Activated T-cell treated with anti-CD3 and anti-CD28 coated beads, Interleukin-2, amount 50 U/mL, for 48 hours (primary cell): ENCODE measurements around the gene KEAP1.
"Not testable (repeated sequence)": the region's sequence is repeated elsewhere in the genome, so short reads cannot be mapped to it uniquely, and the experiment has no call there.

Experiments
- DNase-seq, 2 experiments: peaks; one replicate each; pipeline ENCODE4 v3.0.0-alpha.2; 2020

The KEAP1 gene

GRCh38 chr19:10503002-10503789, at the start of gene KEAP1:
Gene KEAP1 (minus strand): TSS chr19:10503356. CDS start chr19:10500033, 3,323 bp downstream.
- peak in 1 of 2 experiments; percentile 75 for DNase-seq

- peak; percentile 60 to 71 for DNase-seq
These were observed 49.4 kb upstream of the KEAP1 start for GRCh38 chr19:10552510-10553053.

GRCh38 chr19:10551698-10552301, 48.6 kb upstream of the KEAP1 start:
- peak; percentile 59 to 67 for DNase-seq

DNA sequence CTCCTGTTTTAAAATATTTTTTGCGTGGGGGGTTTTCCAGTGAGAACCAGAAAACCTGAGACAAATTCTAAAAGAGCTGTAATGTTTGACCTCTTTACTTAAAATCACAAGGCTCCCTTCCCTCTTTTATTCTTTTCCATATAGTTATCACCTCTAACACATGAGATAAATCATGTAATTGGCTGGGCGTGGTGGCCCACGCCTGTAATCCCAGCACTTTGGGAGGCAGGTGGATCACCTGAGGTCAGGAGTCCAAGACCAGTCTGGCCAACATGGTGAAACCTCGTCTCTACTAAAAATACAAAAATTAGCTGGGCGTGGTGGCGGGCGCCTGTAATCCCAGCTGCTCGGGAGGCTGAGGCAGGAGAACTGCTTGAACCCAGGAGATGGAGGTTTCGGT, 47.9 kb upstream of the KEAP1 start:
- DNase-seq: not testable (repeated sequence)

- no peak for DNase-seq
These were observed 47.2 kb upstream of the KEAP1 start for GRCh38 chr19:10550336-10550735.

GRCh38 chr19:10549733-10550132, 46.6 kb upstream of the KEAP1 start:
- DNase-seq: no peak

DNA sequence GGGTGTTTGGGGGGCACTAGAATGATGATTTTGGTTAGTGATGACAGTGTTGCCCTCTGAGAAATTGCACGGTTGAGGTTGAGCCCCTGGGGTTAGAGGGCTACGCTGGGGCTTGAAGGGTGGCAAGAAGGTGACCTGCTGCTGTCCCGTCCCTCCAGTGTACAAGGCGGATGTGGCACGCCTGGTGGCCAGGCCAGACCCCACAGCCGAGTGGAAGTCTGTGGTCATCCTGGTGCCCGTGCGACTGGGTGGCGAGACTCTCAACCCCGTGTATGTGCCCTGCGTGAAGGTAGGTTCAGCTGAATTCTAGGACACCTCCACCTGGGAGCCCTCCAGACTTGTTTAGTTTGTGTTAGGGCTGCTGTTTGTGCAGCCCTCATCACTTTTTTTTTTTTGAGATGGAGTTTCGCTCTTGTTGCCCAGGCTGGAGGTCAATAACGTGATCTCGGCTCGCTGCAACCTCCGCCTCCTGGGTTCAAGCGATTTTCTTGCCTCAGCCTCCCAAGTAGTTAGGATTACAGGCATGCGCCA, 45.7 kb upstream of the KEAP1 start:
- no peak for DNase-seq

DNA sequence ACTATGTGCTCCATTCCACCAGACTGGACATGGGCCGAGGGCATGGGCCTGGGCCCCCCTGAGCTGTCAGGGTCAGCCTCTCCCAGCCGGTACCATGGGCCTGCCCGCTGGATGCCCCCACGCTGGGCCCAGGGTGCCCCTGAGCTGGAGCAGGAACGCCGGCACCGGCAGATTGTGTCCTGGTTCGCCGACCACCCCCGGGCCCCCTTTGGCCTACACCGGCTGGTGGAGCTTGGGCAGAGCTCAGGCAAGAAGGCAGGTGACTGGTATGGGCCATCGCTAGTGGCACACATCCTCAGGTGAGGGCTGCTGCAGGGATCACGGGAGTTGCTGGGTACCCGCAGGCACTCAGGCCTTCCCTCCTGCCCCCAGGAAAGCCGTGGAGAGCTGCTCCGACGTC, 43.7 kb upstream of the KEAP1 start:
- no peak for DNase-seq

DNA sequence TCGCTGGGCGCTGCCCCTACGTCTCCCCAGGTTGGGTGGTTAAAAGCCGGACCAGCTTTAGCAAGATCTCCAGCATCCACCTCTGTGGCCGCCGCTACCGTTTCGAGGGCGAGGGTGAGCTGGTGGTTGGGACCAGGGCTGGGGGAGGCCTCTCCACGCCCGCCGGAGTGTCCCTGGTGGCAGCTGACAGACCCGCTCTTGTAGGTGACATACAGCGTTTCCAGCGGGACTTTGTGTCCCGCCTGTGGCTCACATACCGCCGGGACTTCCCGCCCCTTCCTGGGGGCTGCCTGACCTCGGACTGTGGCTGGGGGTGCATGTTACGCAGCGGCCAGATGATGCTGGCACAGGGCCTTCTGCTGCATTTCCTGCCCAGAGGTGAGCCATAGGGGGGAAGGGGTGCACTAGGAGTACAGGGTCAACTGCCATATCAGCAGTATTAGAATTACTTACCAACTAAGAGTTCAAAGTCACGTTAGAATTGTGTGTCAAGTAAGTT, 41.6 kb upstream of the KEAP1 start:
- peak; percentile 30 to 41 for DNase-seq

GRCh38 chr19:10544242-10544752, 41.1 kb upstream of the KEAP1 start:
- peak; percentile 48 to 57 for DNase-seq

DNA sequence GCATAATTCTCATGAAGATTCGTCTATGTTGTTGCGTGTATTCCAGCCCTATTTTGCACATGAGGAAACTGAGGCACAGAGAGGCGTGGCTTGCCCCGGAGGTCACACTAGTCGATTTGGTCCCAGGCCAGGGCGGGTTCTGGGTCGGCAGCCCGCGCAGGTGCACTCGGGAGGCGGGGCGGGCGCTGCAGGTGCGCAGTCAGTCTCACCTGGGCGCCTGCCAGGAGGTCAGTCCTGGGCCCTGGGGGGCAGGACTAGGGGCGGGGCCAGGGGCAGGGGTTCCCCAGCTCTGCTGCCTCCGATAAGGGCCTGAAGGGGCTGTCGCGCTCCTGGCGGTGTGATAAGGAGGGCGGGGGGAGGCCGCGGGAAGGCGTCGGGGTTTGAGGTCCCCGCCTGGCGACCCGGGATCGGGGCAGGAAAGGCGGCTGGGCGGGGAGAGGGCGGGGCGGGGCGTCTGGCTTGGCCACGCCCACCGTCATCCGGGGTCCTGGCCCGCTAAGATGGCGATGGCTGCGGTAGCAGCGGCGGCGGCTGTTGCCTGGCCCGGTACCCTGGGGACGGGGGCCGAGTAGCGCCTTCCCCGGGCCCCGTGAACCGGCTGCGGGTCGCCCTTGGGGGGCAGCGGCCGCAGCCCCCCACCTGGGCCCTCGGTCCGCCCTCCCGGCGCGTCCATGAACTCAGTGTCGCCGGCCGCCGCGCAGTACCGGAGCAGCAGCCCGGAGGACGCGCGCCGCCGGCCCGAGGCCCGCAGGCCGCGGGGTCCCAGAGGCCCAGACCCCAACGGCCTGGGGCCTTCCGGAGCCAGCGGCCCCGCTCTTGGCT, 40.5 kb upstream of the KEAP1 start, which contains the start of gene ATG4D:
ATG4D (plus strand) TSS at position 485 of the 822 bp plus-strand sequence; CDS start at position 672, 187 bp downstream.
- DNase-seq: peak; percentile 83 to 88

DNA sequence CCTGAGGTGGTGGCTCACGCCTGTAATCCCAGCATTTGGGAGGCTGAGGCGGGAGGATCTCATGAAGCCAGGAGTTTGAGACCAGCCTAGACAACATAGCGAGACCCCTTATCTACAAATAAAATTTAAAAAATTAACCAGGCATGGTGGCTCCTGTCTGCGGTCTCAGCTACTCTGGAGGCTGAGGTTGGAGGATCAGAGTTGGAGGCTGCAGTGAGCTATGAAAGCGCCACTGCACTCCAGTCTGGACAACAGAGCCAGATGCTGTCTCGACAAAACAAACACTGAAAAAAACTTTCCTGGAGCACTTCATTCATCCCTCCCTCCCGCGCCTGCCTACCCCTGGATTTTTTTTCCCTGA, 39.9 kb upstream of the KEAP1 start:
- no peak for DNase-seq

DNA sequence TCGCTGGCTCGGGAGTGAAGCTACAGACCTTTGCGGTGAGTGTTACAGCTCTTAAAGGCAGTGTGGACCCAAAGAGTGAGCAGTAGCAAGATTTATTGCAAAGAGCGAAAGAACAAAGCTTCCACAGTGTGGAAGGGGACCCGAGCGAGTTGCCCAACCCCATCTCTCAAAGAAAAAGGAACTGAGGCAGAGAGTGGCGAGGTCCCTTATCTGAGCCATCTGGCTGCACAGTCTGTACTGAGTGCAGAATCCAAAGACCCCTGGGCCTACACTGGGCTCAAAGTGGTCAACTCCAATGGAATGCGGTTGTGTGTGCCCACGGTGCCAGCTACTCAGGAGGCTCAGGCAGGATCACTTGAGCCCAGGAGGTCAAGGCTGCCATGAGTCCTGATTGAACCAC, 35.9 kb upstream of the KEAP1 start:
- DNase-seq: not testable (repeated sequence)

DNA sequence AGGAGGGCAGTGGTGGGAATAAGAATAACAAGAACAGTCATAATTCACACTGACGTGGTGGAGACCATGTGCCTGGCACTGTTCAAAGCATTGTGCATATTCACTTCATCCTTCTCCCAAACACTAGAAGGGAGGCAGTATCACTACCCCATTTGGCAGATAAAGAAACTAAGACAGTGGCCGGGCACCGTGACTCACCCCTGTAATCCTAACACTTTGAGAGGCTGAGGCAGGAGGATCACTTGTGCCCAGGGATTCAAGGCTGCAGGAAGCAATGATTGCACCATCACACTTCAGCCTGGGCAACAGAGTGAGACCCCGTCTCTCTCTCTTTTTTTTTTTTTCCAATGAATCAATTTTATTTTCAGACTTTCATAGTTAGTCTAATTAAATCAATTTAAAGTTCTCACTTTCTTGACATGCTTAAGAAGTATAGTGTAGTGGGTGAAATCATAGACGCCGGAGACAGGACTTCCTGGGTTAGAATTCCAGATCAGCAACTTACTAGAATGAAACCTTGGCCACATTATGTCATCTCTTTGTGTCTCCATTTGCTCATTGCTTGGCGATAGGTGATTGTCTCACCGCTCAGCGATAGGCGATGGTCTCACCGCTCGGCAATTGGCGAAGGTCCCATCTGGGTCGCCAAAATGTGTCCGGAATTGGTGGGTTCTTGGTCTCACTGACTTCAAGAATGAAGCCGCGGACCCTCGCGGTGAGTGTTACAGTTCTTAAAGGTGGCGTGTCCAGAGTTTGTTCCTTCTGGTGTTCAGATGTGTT, 35.2 kb upstream of the KEAP1 start:
- DNase-seq: no peak

DNA sequence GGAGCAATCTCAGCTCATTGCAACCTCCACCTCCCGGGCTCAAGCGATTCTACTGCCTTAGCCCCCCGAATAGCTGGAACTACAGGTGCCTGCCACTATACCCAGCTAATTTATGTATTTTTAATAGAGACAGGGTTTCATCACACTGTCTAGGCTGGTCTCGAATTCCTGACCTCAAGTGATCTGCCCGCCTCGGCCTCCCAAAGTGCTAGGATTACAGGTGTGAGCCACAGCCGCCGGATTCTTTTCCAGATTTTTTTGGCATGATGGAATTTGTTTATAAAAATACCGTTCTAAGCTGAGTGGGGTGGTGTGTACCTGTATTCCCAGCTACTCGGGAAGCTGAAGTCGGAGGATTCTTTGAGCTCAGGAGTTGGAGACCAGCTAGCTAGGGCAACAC, 34.5 kb upstream of the KEAP1 start:
- DNase-seq: no peak

GRCh38 chr19:10535613-10536012, 32.5 kb upstream of the KEAP1 start:
- no peak for DNase-seq

GRCh38 chr19:10533646-10534386, 30.7 kb upstream of the KEAP1 start:
- DNase-seq: no peak

DNA sequence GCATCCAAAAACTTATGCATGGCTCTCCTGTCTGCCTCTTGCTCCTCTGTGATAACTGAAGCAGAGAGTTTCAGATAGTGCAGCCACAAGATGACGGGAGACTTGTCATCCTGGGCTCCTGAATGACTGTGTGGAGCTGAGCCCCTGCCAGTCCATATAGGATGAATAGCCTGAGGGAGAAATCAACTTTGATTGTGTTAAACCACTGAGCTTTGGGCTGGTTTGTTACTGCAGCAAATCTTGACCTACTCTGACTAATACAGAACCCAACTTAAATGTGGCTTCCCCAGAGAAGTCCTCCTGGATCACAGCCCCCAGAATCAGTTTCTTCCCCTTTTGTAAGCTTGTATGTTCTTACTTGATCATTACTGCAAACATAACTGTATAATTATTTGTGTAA, 29.3 kb upstream of the KEAP1 start:
- DNase-seq: no peak

- DNase-seq: not testable (repeated sequence)
These were observed 23.7 kb upstream of the KEAP1 start for GRCh38 chr19:10526887-10527286.

DNA sequence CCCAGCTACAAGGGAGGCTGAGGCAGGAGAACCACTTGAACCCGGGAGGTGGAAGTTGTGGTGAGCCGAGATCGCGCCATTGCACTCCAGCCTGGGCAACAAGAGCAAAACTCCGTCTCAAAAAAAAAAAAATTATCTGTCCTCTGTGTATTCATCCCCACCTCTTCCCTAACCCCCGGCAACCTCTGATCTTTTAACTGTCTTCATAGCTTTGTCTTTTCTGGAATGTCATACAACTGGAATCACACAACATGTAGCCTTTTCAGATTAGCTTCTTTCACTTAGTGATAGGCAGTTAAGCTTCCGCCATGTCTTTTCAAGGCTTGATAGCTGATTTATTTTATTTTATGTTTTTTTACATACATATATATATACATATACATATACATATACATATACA, 22.5 kb upstream of the KEAP1 start:
- no peak for DNase-seq

DNA sequence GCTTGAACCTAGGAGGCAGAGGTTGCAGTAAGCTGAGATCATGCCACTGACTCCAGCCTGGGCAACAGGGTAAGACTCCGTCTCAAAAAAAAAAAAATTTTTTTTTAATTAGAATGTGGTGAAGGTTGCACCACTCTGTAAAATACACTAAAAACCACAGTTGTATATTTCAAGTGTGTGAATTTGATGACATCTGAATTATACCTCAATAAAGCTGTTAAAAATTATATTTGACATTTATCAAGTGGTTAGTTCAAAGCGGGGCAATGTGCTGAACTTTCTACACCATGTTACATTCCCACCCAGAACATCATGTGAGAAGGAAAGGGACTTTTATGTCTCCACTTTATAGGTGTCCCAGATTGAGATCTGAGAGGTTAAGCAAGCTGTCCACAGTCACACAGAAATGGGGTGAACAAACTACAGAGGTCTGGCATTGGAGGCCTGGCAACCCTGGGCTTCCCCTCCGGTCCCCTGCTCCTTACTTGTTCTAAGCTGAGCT, 20.0 kb upstream of the KEAP1 start:
- DNase-seq: no peak
